Posterior cingulate gyrus (tissue), 11 donors: ENCODE data around the gene GPHB5.
"Not testable (repeated sequence)": the region's sequence is repeated elsewhere in the genome, so short reads cannot be mapped to it uniquely, and the experiment has no call there.

Experiments
- DNase-seq, 10 donors: peaks; one replicate each; pipeline versions ENCODE4 v3.0.0 to v3.0.0-alpha.2; 2020 to 2021; ENCODE audit warnings: mixed read lengths in 3 of 10
- intact Hi-C: fragments of 100-400 bp; cut with DNase I; formaldehyde crosslinking; loops from one replicate; pipeline ENCODE4 v1.15.1; 2023

GPHB5 gene

GRCh38 chr14:63296060-63296563 is 22.6 kb downstream of the GPHB5 start:
- DNase-seq = no peak

GRCh38 chr14:63295231-63295685 is 23.5 kb downstream of the GPHB5 start:
- no peak for DNase-seq
- intact Hi-C loops = no loop called here

More at GRCh38 chr14:63296060-63296563, 22.6 kb downstream of the GPHB5 start:
- intact Hi-C loops = no loop called here

- intact Hi-C loops = no loop called here
- DNase-seq = no peak
These were observed 25.9 kb downstream of the GPHB5 start for GRCh38 chr14:63292805-63293204.

- DNase-seq = no peak
- intact Hi-C loops = no loop called here
These were observed 27.8 kb downstream of the GPHB5 start for GRCh38 chr14:63290741-63291430.

- intact Hi-C loops = no loop called here
- no peak for DNase-seq
These were observed 29.9 kb downstream of the GPHB5 start for GRCh38 chr14:63288853-63289252.

GRCh38 chr14:63287666-63288483 is 30.9 kb downstream of the GPHB5 start:
- intact Hi-C loops = no loop called here
- no peak for DNase-seq

- no peak for DNase-seq
- intact Hi-C loops = no loop called here
These were observed 32.7 kb downstream of the GPHB5 start for GRCh38 chr14:63286071-63286470.

GRCh38 chr14:63283884-63284248 is 34.9 kb downstream of the GPHB5 start:
- intact Hi-C loops = no loop called here

GRCh38 chr14:63282997-63283883 is 35.5 kb downstream of the GPHB5 start:
- DNase-seq = no peak
- intact Hi-C loops = no loop called here

More at GRCh38 chr14:63283884-63284248, 34.9 kb downstream of the GPHB5 start:
- DNase-seq = no peak

- intact Hi-C loops, DNase-seq: not testable (repeated sequence)
These were observed 38.8 kb downstream of the GPHB5 start for GRCh38 chr14:63279933-63280332.

GRCh38 chr14:63277591-63278183 is 41.0 kb downstream of the GPHB5 start:
- intact Hi-C loops = loop anchor here (2.0 kb wide), 1 partner anchor 1115 kb away; no protein-coding TSS in a partner anchor
- no peak for DNase-seq

GRCh38 chr14:63276492-63277342 is 42.0 kb downstream of the GPHB5 start:
- DNase-seq = no peak
- intact Hi-C loops = loop anchor here (1.0 to 2.0 kb wide), 3 partner anchors 102 to 1114 kb away; no protein-coding TSS in a partner anchor

GRCh38 chr14:63276016-63276415 is 42.7 kb downstream of the GPHB5 start:
- intact Hi-C loops = loop anchor here (1.0 to 2.0 kb wide), 3 partner anchors 102 to 1113 kb away; no protein-coding TSS in a partner anchor
- DNase-seq = no peak

- DNase-seq = no peak
- intact Hi-C loops = loop anchor here (1.0 to 2.0 kb wide), 3 partner anchors 101 to 1113 kb away; no protein-coding TSS in a partner anchor
These were observed 43.1 kb downstream of the GPHB5 start for GRCh38 chr14:63275611-63276010.

GRCh38 chr14:63273717-63274655 is 44.7 kb downstream of the GPHB5 start:
- intact Hi-C loops = no loop called here
- no peak for DNase-seq

GRCh38 chr14:63273129-63273528 is 45.6 kb downstream of the GPHB5 start:
- intact Hi-C loops = no loop called here
- DNase-seq = no peak

GRCh38 chr14:63269561-63270225 is 49.0 kb downstream of the GPHB5 start:
- no peak for DNase-seq
- intact Hi-C loops = no loop called here
